Nucleus accumbens (tissue), 56 donors: Measurements from ENCODE around the gene ICOSLG.
"Not testable (repeated sequence)": the region's sequence is repeated elsewhere in the genome, so short reads cannot be mapped to it uniquely, and the experiment has no call there.

Experiments used
- DNase-seq, 56 donors: peaks; one replicate each; lab custom pipeline; 2025; lab: John Stamatoyannopoulos, UW

The ICOSLG gene, protein sequence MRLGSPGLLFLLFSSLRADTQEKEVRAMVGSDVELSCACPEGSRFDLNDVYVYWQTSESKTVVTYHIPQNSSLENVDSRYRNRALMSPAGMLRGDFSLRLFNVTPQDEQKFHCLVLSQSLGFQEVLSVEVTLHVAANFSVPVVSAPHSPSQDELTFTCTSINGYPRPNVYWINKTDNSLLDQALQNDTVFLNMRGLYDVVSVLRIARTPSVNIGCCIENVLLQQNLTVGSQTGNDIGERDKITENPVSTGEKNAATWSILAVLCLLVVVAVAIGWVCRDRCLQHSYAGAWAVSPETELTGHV

DNA sequence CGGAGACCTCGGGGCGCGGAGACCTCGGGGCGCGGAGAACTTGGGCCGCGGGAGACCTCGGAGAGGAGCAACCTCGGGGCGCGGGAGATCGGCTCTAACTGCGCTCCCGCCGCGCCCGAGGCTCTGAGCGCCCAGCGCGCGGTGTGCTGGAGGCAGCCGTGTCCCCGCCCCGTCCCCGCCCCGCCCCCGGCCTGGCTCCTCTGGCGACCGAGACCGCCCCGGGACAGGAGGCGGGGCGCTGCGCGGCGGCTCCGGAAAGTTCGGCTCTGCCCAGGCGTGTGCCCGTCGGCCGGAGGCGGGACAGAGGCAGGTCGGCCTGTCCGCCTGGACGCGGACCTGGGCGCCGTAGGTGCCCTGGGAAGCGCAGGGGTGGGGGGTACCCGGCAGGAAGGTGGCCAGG, at the start of gene ICOSLG:
Gene ICOSLG, minus strand, starts transcription at position 102 of the 400 bp plus-strand sequence. CDS start 126 bp downstream, outside the sequence.
- DNase-seq = not testable (repeated sequence)

DNA sequence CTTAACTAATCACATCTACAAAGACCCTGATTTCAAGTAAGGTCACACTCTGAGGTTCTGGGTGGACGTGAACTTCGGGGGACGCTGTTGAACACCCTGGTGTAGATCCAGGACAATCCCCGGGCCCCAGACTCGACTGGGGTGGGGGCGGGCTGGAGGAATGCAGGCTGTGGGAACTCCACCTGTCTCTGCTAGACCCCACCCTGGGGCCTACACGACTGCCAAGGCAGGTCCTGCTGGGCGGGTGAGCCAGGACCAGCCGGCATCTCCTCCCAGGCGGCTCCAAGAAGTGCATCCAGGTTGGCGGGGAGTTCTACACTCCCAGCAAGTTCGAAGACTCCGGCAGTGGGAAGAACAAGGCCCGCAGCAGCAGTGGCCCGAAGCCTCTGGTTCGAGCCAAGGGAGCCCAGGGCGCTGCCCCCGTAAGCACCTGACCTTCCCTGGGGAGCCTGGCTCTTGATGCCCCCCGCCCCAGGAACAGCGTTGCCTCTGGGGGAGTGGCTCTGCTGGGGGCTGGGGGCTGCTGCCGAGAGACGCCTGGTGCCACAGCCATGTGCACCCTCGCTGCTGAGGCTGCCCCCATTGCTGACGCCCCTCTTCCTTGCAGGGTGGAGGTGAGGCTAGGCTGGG, 48.8 kb upstream of the ICOSLG start:
- no peak for DNase-seq

DNA sequence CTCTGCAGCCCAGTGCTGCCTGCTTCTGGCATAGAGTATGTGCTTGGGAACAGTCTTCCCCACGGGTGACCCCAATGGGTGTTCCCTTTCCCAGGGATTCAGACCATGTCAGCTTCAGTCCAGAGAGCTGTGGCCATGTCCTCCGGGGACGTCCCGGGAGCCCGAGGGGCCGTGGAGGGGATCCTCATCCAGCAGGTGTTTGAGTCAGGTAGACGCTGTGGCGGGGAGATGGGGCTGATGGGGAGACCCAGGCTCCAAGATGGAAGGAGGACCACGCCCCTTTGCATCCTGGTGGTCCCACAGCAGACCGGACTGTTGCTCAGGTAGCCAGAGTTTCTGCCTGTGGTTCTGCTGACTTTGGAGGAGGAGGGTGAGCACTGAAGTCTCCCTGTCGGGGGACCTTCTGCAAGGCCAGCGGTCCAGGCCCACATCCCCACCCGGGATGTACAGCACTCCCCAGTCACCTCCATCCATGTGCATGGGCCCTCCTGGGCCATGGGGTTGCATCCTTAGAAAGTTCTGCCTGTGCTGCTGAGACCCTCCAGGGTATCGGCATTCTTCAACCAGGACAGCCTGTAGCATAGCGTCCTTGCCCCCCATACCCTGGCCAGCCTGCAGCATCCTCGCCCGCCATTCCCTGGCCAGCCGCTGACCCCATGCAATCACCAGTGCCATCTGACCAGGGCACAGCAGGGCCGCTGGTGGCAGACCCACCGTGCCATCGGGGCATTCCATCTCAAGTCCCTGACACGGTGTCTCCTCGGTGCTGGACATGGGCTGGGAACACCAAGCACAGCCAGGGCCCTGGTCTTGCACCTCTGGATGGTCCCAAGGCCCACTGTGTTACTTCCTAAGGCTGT, 47.7 kb upstream of the ICOSLG start:
- no peak for DNase-seq

DNA sequence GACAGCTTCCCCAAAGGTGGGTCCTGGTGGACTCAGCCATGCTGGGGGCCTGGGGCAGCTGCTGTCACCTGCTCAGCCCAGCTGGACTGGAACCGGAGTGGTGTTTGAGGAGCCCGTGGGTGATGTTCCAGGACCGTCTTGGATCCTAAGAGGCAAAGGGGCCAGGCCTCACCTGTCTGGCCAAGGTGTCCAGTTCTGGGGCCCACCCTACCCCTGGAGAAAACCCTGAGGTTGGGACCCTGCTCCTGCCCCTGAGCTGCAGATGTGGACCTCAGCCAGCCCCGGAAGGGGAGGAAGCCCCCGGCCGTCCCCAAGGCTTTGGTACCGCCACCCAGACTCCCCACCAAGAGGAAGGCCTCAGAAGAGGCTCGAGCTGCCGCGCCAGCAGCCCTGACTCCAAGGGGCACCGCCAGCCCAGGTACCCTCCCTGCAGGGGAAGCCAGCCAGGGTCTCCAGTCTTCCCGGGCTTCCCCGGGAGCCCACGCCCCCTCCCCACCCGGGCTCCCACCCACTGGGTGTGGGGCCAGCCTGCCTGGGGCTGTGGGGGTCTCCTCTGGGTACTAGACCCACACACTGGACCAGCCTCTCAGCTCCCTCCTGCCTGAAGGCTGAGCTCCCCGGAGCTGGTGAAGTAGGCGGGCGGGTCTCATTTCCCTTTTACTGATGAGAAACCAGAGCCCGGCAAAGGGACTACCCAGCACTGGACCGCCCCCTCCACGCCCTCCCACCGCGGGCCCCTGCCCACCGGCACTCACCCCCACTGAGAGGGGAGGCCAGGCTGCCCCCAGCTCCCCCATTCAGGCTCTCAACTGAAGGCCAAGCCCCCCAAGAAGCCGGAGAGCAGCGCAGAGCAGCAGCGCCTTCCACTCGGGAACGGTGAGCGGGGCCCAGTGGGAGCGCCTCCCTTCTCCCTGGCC, 46.2 kb upstream of the ICOSLG start:
- DNase-seq = no peak

DNA sequence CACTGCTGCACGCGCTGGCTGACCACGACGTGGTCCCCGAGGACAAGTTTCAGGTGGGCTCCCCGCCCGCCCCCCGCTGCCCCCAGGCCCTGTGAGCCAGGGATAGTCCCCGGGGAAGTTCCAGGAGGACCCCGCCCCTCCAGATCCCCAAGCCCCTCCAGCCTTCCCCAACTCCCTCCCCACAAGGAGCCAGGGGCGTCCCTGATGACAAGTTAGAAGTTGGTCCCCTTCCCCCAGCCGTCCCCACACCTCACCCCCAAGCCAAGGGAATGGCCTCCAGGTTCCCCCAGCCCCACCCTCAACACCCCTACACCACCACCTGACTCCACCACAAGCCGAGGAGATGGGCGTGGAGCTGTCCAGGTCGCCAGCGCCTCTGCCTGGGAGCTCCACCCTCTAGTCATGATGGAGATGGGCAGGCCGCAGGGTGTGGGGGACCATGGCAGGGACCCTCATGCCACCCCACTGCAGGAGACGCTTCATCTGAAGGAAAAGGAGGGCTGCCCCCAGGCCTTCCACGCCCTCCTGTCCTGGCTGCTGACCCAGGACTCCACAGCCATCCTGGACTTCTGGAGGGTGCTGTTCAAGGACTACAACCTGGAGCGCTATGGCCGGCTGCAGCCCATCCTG, 45.5 kb upstream of the ICOSLG start:
- no peak for DNase-seq

DNA sequence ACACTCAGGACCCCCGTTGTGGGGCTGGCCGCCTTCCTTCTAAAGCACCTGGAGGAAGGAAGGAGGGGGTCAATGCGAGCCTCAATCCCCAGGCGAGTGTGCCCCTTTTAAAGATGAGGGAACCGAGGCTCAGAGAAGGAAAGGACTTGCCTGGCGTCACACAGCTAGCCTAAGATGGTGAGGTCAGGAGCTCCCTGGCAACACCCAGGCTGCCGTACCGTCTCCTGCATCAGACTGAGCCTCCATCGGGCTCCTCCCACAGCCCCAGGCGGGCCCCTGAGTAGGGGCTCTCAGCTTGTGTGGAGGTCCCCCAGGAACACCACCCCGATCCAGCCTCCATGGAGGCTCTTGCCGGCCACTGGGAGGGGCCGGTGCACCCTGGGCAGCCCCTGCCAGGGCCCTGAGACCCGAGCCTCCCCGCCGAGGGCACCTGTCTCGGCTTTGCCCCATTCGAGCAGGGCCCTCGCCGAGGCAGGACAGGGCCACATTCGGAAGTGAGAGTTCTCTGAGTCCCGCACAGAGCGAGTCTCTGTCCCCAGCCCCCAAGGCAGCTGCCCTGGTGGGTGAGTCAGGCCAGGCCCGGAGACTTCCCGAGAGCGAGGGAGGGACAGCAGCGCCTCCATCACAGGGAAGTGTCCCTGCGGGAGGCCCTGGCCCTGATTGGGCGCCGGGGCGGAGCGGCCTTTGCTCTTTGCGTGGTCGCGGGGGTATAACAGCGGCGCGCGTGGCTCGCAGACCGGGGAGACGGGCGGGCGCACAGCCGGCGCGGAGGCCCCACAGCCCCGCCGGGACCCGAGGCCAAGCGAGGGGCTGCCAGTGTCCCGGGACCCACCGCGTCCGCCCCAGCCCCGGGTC, 44.6 kb upstream of the ICOSLG start, which contains the start of gene AIRE:
Gene AIRE, plus strand, starts transcription at position 739 of the 855 bp plus-strand sequence. CDS start 131 bp downstream, outside the sequence.
- no peak for DNase-seq

DNA sequence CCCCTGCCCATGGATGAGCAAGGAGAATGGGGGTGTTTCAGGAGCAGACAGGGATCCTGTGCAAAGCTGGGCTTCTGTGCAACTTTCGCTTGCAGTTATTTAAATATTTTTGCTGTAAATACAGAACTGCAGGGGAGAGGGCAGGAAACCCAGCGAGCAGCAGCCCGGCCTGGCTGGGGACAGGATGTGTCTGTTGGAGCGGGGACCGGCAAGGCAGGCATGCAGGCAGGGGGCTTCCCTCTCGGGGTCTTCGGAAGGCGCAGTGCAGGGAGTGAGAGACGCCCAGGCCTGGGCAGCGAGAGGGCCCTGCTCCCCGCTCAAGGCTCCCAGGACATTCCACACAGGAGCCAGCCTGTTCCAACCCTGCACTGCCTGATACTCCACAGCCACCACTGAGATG, 43.2 kb upstream of the ICOSLG start:
- DNase-seq = no peak

DNA sequence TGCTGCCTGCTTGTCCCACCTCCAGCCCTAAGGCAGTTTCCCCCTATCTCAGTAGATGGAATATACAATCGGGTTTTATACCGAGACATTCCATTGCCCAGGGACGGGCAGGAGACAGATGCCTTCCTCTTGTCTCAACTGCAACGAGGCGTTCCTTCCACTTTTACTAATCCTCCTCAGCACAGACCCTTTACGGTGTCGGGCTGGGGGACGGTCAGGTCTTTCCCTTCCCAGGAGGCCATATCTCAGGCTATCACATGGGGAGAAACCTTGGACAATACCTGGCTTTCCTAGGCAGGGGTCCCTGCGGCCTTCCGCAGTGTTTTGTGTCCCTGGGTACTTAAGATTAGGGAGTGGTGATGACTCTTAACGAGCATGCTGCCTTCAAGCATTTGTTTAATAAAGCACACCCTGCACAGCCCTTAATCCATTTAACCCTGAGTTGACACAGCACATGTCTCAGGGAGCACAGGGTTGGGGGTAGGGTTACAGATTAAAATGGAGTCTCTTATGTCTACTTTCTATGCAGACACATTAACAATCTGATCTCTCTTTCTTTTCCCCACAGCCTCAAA, 42.6 kb upstream of the ICOSLG start:
- not testable (repeated sequence) for DNase-seq

DNA sequence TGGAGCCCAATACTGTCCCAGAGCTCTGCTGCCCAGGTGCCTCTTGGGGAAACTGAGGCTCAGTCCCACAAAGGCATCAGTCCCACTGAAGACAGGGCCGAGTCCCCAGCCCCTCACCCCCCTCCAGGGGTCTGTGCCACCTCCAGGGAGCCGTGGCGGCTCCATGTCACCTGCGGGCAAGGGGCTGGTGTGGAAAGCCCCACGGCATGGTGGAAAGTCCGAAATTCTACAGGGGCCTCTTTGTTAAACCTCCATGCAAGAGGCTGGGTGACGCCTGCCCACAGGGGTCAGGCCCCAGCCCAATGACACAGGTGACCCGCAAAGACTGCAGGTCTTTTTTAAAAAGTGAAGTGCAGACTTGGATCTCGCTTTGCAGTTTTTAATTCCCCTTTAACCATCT, 41.6 kb upstream of the ICOSLG start:
- no peak for DNase-seq

DNA sequence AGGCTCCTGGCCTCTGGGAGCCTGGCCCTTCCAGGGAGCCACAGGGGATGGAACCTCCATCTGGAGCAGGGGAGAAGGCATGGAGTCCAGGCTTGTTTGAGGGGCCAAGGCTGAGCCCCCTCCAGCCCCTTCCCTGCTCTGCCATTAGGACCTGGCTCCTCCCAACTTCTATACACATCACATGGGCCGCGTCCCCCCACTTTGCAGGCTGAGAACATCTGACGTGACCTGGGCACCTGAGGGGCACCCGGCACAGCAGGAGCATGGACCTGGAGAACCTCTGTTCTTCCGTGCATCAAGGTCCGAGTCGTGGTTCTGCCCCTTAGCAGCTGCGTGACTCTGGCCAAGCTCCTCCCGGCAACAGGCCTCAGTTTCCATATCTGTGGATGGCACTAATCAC, 41.1 kb upstream of the ICOSLG start:
- no peak for DNase-seq

DNA sequence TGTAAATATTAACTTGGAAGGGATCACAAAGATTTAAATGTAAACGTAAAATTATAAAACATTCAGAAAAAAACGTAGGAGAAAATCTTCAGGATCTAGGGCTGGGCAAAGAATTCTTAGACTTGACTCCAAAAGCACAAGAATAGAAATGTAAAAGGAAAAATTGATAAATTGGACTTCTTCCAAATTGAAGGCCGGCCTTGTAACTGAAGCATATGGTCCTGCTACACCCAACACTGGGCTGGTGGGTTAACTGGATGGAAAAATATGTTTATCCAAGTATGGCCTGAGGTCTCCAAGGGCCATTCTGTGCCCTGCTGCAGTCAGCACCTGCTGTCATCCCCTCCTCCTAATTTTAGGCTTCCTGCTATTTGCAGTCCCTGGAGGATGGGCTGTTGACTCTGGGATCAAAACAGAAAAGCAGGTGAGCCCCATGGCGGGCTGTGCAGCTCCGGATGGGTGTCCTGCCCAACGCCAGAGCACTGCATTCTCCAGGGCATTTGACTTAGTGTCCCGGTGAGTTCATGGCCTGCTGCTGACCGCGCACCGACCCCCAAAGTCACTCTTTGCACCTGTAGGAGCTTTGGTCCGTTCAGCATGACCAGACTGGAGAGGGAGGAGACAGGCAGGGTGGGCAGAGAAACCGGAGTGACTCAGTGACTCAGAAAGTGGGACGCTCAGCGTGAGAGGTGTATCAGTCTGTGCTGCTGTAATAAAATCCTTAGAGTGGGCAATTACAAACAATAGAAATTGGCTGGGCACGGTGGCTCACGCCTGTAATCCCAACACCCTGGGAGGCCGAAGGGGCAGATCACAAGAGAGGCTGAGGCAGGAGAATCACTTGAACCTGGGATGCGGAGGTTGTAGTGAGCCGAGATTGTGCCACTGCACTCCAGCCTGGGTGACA, 38.9 kb upstream of the ICOSLG start:
- no peak for DNase-seq

DNA sequence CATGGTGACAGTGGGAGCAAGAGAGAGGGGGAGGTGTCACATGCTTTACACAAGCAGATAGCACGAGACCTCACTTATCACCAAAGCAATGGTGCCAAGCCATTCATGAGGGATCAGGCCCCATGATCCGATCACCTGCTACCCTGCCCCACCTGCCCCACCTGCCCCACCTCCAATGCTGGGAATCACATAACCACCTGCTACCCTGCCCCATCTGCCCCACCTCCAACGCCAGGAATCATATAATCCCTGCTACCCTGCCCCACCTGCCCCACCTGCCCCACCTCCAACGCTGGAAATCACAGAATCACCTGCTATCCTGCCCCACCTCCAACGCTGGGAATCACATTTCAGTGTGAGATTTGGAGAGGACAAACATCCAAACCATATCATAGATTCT, 34.3 kb upstream of the ICOSLG start:
- no peak for DNase-seq

DNA sequence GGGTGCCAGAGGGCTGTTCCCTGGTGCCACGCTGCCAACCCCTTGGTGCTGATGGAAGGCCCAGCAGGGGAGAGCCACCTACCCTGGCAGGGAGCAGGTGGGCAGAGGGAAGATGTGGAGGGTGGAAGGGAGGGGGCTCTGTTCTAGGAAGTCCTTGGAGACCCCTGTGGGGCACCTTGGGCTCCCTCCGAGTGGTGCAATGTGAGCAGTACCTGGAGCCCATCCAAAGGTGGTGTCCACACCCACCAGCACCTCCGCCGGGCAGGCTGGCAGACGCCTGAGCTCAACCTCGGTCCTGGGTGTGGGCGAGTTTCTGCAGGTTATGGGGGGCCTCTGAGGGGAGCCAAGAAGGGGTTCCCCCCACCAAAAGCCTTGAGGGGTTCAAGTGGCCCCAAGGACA, 32.3 kb upstream of the ICOSLG start:
- DNase-seq = no peak

DNA sequence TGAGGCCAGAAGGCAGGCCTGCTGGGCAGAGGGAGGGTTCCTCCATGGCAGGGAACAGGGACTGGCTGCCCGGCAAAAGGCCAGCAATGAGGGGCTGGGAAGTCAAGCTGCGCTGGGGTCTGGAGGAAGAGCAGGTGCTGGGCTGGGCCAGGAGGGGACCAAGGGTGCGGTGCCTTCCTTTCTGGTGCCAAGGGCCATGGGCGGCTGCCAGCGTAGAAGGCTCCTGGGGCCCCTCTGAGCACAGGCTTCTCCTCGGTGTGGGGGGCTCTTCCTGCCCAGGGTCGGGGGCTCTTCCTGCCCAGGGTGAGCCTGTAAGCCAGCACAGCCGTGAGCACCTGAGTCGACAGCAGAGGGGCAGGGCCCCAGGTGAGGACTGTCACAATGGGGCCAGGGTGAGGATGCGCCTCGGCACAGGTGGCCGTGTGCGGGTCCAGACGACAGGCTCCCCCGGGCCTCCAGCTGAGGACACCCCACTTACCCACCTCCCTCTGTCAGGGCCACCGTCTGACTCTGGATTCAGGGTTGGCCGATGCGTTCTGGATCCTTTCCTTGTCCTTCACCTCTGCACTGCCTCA, 31.6 kb upstream of the ICOSLG start:
- no peak for DNase-seq

DNA sequence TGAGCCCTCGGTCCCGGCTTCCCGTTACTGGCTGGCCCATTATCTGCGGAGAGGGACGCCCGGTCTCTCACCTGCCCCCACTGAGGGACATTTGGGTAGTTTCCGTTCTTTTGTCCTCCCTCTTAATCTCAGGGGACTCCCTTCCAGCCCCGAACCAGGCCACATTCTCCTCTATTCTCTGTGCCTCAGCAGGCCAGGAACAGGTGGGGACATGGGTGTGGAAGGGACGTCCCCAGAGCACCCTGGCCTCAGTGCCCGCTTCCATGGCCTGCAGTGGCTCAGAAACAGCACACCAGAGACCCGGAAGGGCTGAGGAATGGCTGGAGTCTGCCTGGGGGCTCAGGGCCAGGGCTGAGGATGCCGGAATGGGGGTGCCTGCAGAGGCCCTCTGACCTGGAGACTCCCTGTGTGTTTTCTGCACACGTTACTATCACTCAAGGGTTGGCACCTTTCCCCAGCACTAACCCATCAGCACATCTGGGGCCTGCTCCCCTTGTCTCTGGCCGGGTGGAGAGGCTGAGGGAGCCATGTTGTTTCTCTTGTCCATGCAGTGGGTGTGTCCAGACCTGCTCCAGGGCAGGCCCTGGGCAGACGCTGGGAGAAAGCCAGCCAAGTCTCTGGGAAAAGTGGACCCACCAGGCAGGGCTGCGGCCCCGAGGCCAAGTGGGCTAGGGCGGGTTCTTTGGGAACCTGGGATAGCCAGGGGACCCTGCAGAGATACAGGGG, 31.0 kb upstream of the ICOSLG start:
- DNase-seq = no peak

DNA sequence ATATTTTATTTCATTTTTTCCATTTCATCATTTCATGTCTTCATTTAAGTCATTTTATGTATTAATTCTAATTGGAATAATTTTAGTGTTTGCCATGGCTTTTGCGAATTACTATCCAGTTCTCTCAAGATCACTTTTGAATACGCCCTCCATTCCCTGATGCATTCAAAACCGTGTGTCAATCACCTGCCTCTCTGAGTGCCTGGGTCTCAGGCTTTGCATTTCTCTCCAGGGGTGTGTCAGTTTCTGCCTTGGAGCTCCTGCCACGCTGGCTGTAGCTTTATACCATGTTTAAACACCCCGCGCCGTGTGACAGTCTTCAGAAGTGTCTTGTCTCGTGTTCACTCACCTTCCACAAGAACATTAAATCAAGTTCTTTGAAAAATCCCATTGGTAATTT, 28.3 kb upstream of the ICOSLG start:
- DNase-seq = no peak
